Cardiac septum (tissue), 1 donor: ENCODE results near the gene DST. TPM values are rescaled to one million over a fixed set of nuclear protein-coding genes. Genes with fewer than 3 reads are reported as not detected.

Source experiments
- DNase-seq: peaks from one replicate; pipeline ENCODE4 v3.0.0-alpha.2; 2020; ENCODE audit warnings: low spot score
- intact Hi-C: fragments of 100-400 bp; cut with DNase I; formaldehyde crosslinking; loops from one replicate; pipeline ENCODE4 v1.14.0; 2022
- total RNA-seq: library from RNA; stranded (reverse); fragmentation: NEBNext Ultra II Directional; extraction: Animal tissue kit (Norgen Biotek cat#: 25700); gene quantifications from one replicate; pipeline ENCODE4 v1.2.1, GENCODE V29; 2021
- donor health status: DM: no; HTN: no; CAD: no.

DST gene
- total RNA-seq, 1 donor from 2014 or later: 457 TPM

DNA sequence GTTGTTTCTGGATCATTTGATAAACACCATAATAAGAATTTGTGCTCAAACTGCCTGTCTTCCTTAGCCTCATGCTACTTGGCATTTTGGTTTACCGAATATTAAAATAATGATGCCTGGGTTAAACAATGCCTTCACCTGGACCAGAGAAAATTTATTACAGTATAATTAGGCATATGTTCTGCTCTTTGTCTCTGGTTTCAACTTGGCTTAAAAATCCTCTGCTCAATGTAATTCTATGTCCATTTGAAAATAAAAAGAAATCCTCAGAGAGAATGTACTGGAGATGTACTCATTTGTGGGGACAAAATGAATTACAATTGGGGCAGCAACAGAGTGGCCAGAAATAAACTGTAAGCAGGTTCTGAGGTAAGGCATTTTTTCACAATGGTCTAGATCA is 95.0 kb downstream of the DST start:
- intact Hi-C loops: no loop called here
- no peak for DNase-seq

DNA sequence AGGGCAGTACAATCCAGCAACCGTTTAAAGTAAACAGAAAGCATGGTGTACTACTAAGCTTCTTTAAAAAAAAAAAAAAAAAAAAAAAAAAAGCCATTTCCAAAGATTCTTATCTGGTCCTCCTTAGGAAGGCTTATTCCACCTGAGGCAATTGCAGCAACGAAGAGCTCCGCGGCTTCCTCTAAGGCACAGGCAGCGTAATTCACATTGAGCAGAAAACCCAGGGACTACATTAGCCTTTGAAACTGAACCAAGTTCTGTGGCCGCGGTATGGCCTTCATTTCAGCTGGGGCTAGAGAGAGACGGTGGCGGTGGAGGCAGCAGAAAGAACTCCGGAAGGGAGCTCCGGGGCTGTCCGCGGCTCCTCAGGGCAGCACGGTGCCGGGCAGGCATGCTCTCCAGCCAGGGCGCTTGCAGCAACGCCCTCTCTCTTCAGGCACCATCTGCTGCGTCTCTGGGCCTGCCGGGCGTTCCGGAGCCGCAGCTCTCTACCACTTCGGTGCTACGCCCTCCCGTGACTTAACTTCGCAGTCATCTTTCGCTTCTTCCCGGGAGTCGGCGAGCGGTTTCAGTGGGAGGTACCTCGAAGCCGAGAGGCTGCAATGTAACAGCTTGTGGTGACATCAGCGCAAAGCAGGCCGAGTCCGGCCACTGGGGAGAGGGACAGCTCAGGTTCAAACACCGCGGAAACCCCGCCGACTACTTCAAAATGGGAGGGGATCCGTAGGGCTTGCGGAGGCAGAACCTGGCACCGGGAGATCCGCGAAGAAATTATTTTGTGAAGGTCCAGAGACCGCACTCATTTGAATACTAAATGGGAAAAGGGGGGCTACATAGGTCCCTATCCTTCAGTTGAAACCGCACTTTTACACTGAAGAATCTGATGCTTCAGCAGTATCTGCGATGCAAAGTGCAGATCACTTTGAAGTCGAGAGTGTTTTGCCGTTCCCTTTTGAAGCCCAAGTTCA is 100.0 kb downstream of the DST start:
- DNase-seq: peak; percentile 94
- intact Hi-C loops: loop anchor here (5.0 kb wide), 1 partner anchor 50 kb away; no protein-coding TSS in a partner anchor

DNA sequence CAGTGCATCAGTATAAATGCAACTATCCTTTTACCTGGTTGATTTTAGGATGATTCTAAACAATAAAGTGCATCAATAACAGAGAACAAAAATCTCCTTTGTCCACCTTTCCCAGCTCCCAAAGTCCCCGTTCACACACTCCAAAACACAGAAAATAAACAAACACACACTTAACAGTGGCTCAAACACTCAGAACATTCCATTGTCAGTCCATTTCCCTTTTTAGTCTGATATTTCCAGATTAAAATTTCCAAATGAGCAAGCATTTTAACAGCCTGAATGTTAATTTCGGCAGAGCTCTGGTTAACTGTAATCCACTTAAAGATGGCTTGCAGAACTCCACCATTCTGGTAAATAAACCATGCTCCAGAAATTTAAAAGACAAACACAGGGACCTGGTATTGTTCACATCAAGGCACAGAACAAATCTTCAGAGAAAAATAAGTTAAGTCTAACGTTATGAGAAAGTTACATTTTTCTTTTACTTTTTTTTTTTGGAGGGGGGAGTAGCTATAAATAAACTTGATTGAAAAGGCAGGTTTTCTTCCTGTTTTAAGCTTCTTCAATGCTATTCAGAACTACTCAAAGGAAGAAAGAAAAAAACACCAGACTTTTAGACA is 100.8 kb downstream of the DST start:
- intact Hi-C loops: loop anchor here (1.0 to 5.0 kb wide), 2 partner anchors 50 to 174 kb away; no protein-coding TSS in a partner anchor
- no peak for DNase-seq

DNA sequence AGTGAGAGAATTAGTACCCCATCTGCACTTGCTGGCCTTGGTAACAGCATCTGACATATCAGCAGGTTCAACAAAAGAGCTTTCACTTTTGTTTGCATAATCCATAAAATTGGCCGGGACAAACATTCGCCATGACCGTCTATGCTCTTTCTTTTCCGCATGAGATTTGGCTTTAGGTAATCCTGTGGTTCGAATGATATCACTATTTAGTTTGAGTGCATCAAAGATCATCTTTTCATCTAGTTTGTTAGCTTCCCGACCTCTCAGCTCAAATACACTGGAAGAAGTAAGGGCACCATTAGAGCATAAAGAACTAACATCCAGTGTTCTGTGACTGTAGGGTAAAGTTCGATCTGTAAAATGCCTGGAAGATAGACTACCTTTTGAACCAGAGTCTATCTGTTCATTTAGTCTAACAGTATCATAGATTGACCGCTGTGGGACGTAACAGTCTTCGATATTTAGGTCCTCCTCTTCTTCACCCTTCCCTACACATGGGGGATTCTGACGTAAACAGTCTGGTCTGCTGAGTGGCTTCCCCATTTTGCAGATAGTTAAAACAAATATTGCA is 101.6 kb downstream of the DST start:
- intact Hi-C loops: loop anchor here (1.0 to 5.0 kb wide), 2 partner anchors 49 to 173 kb away; no protein-coding TSS in a partner anchor
- no peak for DNase-seq

DNA sequence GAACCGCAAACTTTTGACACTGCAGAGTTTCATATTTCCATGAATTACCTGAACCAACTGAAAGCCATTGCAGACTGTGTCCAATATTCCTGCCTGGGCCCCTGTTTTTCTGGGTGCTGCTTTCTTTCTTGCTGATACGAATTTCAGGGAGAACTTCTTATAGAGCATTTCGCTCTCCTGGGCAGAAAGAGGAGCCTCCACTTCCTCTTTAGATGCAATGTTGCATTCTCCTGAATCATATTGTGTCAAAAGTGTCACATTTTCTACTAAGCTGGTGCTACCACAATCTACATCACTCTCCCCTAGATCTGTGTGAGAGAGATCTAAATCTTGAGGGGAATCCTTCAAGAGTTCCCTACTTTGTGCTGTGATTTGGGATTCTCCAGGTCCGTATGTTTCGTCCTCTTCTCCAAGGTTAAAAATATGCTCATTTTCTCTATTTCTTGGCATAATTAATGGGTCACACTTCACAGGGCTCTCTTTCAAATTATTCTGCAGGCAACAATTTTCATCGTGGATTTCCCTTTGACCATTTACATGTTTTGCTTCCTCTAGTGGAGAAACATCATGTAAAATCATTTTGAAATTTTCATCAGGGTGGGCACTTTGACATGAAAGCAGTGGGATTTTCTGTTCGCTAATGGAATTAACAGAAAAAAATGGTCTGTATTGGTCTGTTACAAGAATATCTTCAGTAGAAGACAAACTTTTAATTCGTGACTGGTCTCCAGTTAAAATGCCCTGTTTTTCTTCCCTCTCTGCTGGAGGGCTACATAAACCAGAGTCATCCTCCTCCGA is 102.3 kb downstream of the DST start:
- DNase-seq: no peak
- intact Hi-C loops: loop anchor here (1.0 to 5.0 kb wide), 2 partner anchors 48 to 172 kb away; no protein-coding TSS in a partner anchor

DNA sequence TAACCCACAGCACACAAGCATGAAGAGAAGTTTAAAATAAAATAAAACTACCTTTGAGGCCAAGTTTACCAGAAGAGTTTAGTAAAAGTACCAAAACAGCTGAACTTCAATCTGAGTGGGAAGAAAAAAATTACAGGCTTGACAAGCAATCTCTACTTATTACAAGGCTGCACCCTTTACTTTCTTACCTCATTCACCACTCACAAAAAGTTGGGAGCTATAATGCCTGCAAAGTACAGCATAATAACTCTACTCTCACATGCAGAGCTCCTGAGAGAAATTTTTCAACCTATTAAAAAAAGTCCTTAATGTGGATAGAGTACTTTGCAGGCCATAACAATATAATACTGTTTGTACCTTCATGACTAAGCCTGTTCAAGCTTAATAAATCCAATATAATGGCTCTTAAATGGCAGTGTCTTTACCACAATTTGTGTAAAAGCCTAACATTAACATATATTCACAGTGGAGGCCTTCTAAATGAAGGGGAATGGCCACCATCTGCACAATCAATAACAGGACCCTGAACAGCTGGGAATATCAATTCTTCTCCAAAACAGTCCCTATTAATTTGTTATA is 103.1 kb downstream of the DST start:
- no peak for DNase-seq
- intact Hi-C loops: loop anchor here (5.0 kb wide), 1 partner anchor 47 kb away; no protein-coding TSS in a partner anchor

DNA sequence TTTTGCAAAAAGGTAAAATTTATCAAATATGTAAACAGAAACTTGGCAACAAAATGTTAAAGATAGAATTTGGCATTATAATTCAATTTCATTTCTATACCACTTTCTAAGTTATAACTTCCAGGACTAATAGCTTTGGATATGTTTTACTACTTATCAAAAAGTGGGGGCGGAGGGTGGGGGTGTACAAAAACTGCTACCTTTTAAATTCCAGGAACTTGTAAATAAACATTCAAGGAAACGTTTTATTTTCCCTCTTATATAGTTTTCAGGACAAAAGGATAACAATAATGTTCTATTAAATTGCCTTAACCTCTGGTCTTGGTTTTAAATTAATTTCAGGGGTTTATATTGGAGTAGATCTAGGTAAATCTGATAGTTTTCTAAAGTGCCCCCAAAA is 103.8 kb downstream of the DST start:
- no peak for DNase-seq
- intact Hi-C loops: no loop called here

DNA sequence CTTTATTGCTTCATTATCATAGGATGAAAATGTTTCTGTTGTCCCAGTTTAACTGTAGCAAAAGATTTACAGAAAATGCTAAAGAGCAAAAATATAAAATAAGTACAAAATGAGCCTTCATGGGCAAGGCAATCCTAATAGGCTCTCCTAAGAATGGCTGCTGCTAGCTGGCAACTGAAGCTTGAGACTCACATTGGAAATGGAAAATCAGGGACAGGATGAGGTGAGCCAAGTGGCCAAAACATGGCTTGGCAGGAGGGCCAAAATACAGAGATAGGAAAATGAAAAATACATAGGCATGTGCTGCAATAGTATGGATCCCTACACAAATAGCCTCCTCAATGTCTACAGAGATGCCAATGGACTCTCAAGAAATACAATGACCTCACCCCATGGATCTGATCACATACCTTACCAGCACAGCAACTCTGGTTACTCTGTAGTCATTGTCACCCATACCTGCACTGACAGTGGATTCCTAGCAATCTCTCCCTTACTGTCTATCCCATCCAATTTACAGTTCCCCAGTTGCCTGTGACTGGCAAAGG is 105.4 kb downstream of the DST start:
- intact Hi-C loops: no loop called here
- DNase-seq: no peak

DNA sequence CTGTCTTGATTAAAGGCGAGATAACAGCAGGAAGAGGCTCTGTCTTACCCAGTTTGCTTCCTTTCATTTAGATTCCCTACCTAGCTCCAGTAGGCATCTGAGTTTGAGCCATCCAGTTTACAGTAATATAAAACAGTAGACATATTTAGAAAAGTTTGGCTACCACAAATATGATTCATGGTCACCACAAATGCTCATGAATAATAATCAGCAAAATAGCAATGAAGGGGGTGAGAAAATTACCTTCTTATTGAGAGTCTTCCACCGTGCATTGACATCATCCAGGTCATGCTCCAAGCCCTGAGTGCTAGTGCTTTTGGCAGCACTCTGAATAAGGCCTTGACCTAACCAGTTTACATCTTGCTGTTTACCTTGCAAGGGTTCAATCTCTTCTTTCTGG is 106.2 kb downstream of the DST start:
- no peak for DNase-seq
- intact Hi-C loops: no loop called here

DNA sequence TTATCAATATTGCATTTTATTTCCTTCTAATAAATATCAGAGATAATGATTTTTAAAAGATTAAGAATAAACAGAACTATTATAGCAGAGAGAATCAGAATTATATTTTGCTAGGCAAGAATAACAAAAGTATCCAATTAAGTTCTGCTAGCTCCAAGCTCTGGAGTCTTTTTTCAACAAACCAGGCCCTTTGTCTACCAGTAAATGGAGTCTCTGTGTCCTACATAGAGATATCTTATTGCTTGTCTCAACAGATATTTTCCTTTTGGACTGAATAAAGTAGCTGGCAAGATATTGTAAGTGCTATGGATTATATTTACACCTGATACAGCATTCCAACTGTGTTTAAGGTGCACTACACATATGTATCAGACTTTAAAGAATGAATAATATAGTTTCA is 107.1 kb downstream of the DST start:
- intact Hi-C loops: no loop called here
- no peak for DNase-seq

DNA sequence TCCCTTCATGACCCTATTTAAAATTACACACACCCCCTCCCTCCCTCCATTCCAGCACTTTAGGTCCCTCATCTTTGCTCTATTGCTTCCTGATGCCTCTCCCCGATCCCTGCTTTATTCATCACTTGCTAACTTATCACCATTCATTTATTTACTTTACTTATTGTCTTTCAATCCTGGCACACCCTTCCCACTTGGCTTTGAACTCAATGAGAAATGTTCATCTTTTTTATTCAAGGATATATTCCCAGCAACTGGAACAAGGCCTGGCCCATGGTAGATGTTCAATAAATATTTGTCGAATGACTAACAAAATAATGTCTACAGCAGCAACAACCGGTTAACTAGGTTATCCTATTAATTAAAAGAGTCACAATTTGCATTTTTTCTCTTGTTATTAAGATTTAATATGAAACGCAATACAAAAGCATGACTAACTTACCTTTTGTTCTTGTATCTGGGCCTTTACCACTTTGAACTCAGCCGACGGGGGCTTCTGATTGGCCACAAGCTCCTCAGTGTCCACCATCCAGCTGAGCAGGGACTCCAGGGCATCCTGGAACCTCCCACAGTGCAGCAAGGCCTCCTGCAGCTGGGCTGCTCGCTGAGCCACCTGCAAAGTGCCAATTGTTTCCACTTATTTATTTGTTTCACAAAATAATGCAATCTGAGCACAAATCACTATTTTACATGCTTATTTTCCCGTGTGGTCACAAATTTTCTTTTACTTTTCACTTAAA is 107.8 kb downstream of the DST start:
- intact Hi-C loops: no loop called here
- no peak for DNase-seq

DNA sequence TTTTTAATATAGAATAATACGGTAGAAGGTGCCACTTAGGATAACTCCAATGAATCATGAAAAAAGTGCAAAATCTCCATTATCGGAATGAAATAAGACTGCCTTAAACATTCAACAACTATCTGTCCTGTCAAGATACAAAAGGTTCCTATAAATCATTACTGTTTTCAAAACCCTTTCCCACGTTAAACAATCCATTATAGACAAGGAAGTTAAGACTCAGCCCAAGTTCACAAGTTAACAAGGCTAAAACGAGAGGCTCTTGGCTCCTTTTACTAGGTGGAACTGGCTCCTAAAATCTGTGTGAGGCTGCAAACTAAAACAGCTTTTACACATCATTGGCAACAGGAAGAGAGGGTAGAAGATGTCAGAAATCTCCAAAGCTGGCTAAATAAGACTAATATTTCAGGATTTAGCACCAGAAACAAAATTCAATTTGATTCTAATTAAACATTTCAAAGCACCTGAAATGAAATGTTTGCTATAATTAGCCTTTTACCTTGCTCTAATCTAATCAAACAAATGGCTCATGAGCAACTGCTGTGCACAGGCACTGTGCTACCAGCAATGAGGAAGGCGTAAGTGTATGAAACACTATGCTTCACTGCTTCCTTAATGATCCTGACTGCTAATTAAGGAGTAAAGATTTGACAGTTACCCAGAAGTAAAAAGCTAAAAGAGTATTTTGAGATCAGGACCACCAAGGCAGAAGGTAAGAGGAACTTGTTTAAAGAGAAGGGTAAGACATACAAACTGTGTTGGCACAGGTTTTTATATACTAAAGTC is 109.7 kb downstream of the DST start:
- intact Hi-C loops: no loop called here
- no peak for DNase-seq

DNA sequence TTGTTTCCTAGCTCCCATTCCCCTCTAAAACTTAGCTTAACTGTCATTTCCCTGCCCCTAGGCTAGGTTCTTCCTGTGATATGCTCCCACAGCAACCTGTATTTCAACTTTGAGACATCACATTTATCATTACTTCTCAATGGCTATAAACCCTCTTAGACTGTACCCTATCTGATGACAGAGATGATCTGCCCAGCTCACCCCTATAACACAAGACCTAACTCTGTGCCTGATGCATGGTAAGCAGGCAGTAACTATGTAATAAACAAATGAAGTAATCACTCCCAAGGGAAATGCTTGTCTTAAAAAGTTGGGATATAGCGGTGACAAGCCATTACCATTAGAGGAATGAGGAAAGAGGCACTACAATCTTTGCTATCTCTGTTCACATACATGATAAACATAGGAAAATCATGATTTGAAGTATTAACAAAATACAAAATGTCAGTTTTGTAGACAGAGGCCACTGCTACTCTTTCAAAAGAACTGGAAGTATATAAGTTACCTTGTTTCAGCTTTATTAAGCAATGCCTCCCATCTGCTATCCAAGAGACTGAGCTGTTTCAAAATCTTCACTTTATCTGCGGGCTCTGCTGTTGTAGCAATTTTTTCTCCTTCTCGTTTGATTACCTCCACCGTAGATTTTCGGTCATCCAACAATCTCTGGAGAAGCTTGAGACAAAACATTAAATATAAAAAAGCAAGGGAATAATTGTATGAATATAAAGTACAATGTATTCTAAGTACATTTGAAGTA is 110.7 kb downstream of the DST start:
- no peak for DNase-seq
- intact Hi-C loops: no loop called here

DNA sequence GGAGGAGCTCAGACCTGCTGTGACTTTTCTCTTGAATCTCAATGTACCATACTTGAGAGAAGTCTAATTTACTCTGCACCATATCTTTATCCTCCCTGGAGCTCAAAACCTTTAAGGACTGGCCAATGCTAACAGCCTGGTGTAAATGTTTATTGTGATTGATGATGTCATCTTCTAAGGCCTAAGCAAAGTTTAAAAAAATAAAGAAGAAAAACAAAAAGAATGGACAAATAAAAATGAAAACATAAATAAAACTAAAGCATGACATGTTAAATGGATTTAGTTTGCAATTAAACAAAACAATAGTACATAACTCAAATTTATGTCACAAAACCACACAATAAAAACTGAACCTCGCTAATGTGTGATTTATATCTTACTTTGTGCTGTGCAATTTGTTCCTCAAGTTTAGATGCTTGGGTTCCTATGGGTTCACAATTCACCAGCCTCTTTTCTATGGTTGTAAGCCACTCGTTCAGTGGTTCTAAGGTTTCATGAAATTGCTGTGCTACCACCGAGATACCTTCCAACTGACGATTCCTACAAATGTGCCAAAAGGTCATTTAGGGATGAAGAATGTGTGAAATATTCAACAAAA is 113.0 kb downstream of the DST start:
- intact Hi-C loops: no loop called here
- DNase-seq: no peak

DNA sequence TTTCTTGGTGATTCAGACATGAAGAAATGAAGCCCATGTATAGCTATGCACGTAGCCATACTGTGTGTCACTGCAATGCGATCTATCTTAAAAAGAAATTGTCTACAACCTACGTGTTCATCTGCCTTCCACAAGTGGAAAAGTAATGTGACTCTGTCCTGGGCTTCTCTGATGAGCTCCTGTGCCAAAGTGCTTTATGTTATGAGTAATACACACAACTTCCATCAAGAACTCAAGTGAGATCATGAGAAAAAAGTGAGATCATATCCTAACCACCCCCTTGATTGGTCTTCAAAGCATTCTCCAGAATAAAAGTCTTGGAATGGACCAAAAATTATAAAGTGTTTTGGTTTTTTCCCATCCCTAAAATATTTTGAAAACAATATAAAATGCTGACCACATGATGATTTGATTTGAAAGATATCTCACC is 114.3 kb downstream of the DST start:
- DNase-seq: no peak
- intact Hi-C loops: no loop called here

DNA sequence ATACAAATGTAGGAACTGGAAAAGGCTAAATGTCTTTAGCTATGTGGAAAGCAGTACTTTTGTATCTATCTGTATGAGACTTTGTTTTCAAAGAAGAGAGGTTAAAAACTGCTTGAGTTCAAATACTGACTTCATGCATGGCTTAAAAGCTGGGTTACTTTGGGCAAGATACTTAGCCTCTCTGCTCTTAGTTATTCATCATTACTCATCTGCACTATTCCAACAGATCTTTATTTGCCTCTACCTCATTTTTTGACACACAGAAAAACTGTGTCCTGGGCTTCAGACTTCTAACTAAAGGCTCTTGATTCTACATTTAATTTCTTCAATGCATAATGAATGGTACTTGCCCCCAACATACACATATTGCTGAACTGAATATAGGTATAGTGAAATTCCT is 114.8 kb downstream of the DST start:
- intact Hi-C loops: no loop called here

More for the DNA sequence above, 114.8 kb downstream of the DST start:
- no peak for DNase-seq
